GM12801 (cell line): ENCODE data around the gene SLPI.

Experiments used
- CTCF ChIP-seq: IDR thresholded peaks from one replicate; pipeline ENCODE4 v1.5.1; 2011; ENCODE audit warnings: control low read depth; ENCODE audit not compliant: insufficient read length; ENCODE audit errors: extremely low read depth

The SLPI gene

GRCh38 chr20:45230631-45231030 lies 23.7 kb downstream of the SLPI start:
- no peak for TF ChIP-seq CTCF

GRCh38 chr20:45229264-45230056 lies 24.9 kb downstream of the SLPI start:
- TF ChIP-seq CTCF: no peak

- no peak for TF ChIP-seq CTCF
Observed at GRCh38 chr20:45226287-45226686, 28.1 kb downstream of the SLPI start.

GRCh38 chr20:45223136-45223535 lies 31.2 kb downstream of the SLPI start:
- no peak for TF ChIP-seq CTCF

GRCh38 chr20:45221076-45221475 lies 33.3 kb downstream of the SLPI start, which contains the start of gene SEMG2:
SEMG2 (plus strand) TSS chr20:45221373; CDS start chr20:45221390, 17 bp downstream.
- TF ChIP-seq CTCF: no peak

GRCh38 chr20:45218636-45219035 lies 35.7 kb downstream of the SLPI start:
- TF ChIP-seq CTCF: no peak

- TF ChIP-seq CTCF: no peak
Observed at GRCh38 chr20:45218124-45218523, 36.2 kb downstream of the SLPI start.

GRCh38 chr20:45212836-45213235 lies 41.5 kb downstream of the SLPI start:
- TF ChIP-seq CTCF: no peak
